HG03066 (cell line): ENCODE measurements around the gene PABPC5.

Experiments
- ATAC-seq: cut with Tn5 transposase; IDR thresholded peaks from one replicate; pipeline ENCODE4 v1.9.1; 2021; ENCODE audit warnings: low read depth; ENCODE audit not compliant: unreplicated experiment

The PABPC5 gene

GRCh38 chrX:91434351-91435168 is at the start of gene PABPC5:
Gene PABPC5 (plus strand): TSS chrX:91434839. CDS start chrX:91435578, 739 bp downstream.
- ATAC-seq: no peak

DNA sequence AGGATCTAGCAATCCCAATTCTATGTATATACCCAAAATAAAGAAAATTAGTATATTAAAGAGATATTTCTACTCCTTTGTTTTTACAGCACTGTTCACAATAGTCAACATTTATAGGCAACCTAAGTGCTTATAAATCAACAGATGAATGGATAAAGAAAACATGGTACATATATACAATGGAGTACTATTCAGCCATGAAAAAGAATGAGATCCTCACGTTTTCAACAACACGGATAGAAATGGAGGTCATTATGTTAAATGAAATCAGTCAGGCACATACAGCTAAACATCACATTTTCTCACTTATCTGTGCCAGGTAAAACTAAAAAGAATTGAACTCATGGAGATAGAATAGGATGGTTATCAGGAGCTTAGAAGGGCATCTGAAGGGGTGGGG is 45.6 kb upstream of the PABPC5 start:
- no peak for ATAC-seq

DNA sequence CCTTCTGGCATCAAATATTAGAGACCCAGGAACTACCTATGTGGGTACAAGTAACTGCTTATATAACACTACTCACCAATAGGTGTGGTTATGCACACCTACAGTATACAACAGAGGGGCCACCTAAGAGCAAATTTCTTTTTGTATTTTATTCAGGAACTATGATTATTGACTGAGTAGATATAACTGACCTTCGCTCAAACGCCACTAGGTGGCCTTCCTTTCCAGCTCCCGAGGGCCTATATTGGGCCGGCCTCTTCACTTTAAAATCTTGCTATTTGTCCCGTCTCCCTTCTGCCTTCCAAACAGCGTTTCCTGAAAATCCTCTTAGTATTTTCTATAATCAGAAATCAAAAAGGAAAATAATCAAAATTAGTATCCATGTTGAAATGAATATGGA is 19.9 kb upstream of the PABPC5 start:
- no peak for ATAC-seq

- no peak for ATAC-seq
Measured at GRCh38 chrX:91435395-91435794, 756 bp downstream of the PABPC5 start.
